Measurements from ENCODE around the gene TNN. TPM values are rescaled to one million over a fixed set of nuclear protein-coding genes. Genes with fewer than 3 reads are reported as not detected.
A peak's percentile ranks its signal among the peaks of the same experiment; 100 is the strongest.

Gene TNN
- total and polyA plus RNA-seq, 8 donors, result 0.38 to 2.5 (median 1.9) TPM; not detected in 1

- Histone ChIP-seq H3K9me3 (no peaks in the 10 kb centered on the region), H3K4me1 (peaks cover 0 to 14% of the 10 kb centered on the region in 2 donors), H3K36me3 (no peaks in the 10 kb centered on the region), H3K4me3 (no peak overlapping the region), H3K27me3 (peaks cover 0 to 35% of the 10 kb centered on the region in 2 donors), H3K27ac (no peak overlapping the region)
- ATAC-seq, result no peak
- DNase-seq, result no peak
- intact Hi-C loops (cut with DNase I), result loop anchor here (5.0 to 10.0 kb wide), 2 partner anchors 174 to 332 kb away; no protein-coding TSS in a partner anchor
- no peak for TF ChIP-seq CTCF (IDR thresholded peaks at IDR 0.05)
These were observed 83.1 kb downstream of the TNN start for GRCh38 chr1:175150596-175151319.

- intact Hi-C loops (cut with DNase I), result loop anchor here (5.0 to 10.0 kb wide), 2 partner anchors 173 to 330 kb away; no protein-coding TSS in a partner anchor
- TF ChIP-seq CTCF (IDR thresholded peaks at IDR 0.05), result peak; percentile 88 to 91
- Histone ChIP-seq H3K27ac (no peak overlapping the region), H3K36me3 (no peaks in the 10 kb centered on the region), H3K27me3 (peaks cover 0 to 35% of the 10 kb centered on the region in 2 donors), H3K4me3 (no peak overlapping the region), H3K4me1 (peaks cover 0 to 14% of the 10 kb centered on the region in 2 donors), H3K9me3 (no peaks in the 10 kb centered on the region)
- ATAC-seq, result peak; percentile 81
- peak in 2 of 4 donors; percentile 49 to 63 for DNase-seq
These were observed 84.5 kb downstream of the TNN start for GRCh38 chr1:175152006-175152652.

GRCh38 chr1:175154629-175155472 lies 87.2 kb downstream of the TNN start:
- H3K4me1 ChIP-seq, result peaks cover 0 to 14% of the 10 kb centered on the region in 2 donors
- peak; percentile 82 to 87 for TF ChIP-seq CTCF (IDR thresholded peaks at IDR 0.05)
- H3K9me3 ChIP-seq, result no peaks in the 10 kb centered on the region
- H3K36me3 ChIP-seq, result peaks cover 0 to 17% of the 10 kb centered on the region in 2 donors
- no peak overlapping the region for H3K4me3 ChIP-seq
- intact Hi-C loops (cut with DNase I), result loop anchor here (2.0 to 10.0 kb wide), 4 partner anchors 67 to 327 kb away; no protein-coding TSS in a partner anchor
- H3K27ac ChIP-seq, result no peak overlapping the region
- peaks cover 0 to 35% of the 10 kb centered on the region in 2 donors for H3K27me3 ChIP-seq
- ATAC-seq (peak; percentile 87), DNase-seq (peak in 3 of 4 donors; percentile 72 to 89 (median 74))

GRCh38 chr1:175155473-175155856 lies 87.8 kb downstream of the TNN start:
- no peak for DNase-seq
- intact Hi-C loops (cut with DNase I), result loop anchor here (2.0 to 10.0 kb wide), 3 partner anchors 67 to 169 kb away; no protein-coding TSS in a partner anchor
- peaks cover 0 to 35% of the 10 kb centered on the region in 2 donors for H3K27me3 ChIP-seq
- no peak overlapping the region for H3K27ac ChIP-seq
- no peak for TF ChIP-seq CTCF (IDR thresholded peaks at IDR 0.05)
- no peak overlapping the region for H3K4me3 ChIP-seq
- no peaks in the 10 kb centered on the region for H3K9me3 ChIP-seq
- H3K4me1 ChIP-seq, result peaks cover 0 to 14% of the 10 kb centered on the region in 2 donors
- no peak for ATAC-seq
- H3K36me3 ChIP-seq, result peaks cover 0 to 24% of the 10 kb centered on the region in 2 donors

Data from left lung (tissue), 10 donors.